Muscle of arm (tissue), 14 donors: ENCODE results near the gene CUZD1. TPM values are rescaled to one million over a fixed set of nuclear protein-coding genes. Genes with fewer than 3 reads are reported as not detected.
"Not testable (repeated sequence)": the region's sequence is repeated elsewhere in the genome, so short reads cannot be mapped to it uniquely, and the experiment has no call there.

Source experiments
- DNase-seq: peaks from one replicate; pipeline ENCODE4 v3.0.0-alpha.2; 2013
- long read RNA-seq, 11 donors: transcript quantifications; one replicate each; lab custom pipeline, GENCODE V29; 2026
- polyA plus RNA-seq, 12 donors: library from polyadenylated mRNA; unstranded; fragments of 120-200 nt; gene quantifications; one replicate each; pipeline ENCODE4 v1.2.1, GENCODE V29; 2013; ENCODE audit not compliant: insufficient read length in 12 of 12

The CUZD1 gene
- polyA plus RNA-seq: 1 to 10 TPM in 9 of 12 donors, under 1 TPM in 1, not detected in 2; 0.82 to 2.0 (median 1.3) TPM
- long read RNA-seq, donor 1: 0 reads
- long read RNA-seq, donor 2: 0 reads
- long read RNA-seq, donor 3, partial matches to known transcripts: 0 of 1 reads
- long read RNA-seq, donor 3, other reads (novel, unspliced or antisense): 0 of 1 reads
- long read RNA-seq, donor 4: 0 reads
- long read RNA-seq, donor 5: 0 reads
- long read RNA-seq, donor 6: 0 reads
- long read RNA-seq, donor 7: 0 reads
- long read RNA-seq, donor 8: 0 reads
- long read RNA-seq, donor 9: 0 reads
- long read RNA-seq, donor 10: 0 reads
- long read RNA-seq, donor 11: 0 reads

GRCh38 chr10:122845783-122846332 lies at the start of gene CUZD1:
Gene CUZD1 (minus strand): TSS chr10:122845857. CDS start chr10:122845843, 14 bp downstream.
- DNase-seq: no peak

GRCh38 chr10:122894261-122894944 lies 48.7 kb upstream of the CUZD1 start:
- DNase-seq: no peak

- no peak for DNase-seq
Observed at GRCh38 chr10:122884166-122884565, 38.5 kb upstream of the CUZD1 start.

- no peak for DNase-seq
Observed at GRCh38 chr10:122882766-122883165, 37.1 kb upstream of the CUZD1 start.

- peak; percentile 97 for DNase-seq
Observed at GRCh38 chr10:122879339-122880273, 33.9 kb upstream of the CUZD1 start, which contains the start of gene FAM24B. Gene FAM24B (minus strand): TSS chr10:122879581. CDS start chr10:122850515, 29,066 bp downstream.

- peak; percentile 0 for DNase-seq
Observed at GRCh38 chr10:122878799-122879338, 33.2 kb upstream of the CUZD1 start.

- no peak for DNase-seq
Observed at GRCh38 chr10:122877264-122877663, 31.6 kb upstream of the CUZD1 start.

- no peak for DNase-seq
Observed at GRCh38 chr10:122876467-122876855, 30.8 kb upstream of the CUZD1 start.

GRCh38 chr10:122875843-122876466 lies 30.3 kb upstream of the CUZD1 start:
- no peak for DNase-seq

- not testable (repeated sequence) for DNase-seq
Observed at GRCh38 chr10:122871947-122872346, 26.3 kb upstream of the CUZD1 start.

- not testable (repeated sequence) for DNase-seq
Observed at GRCh38 chr10:122868768-122869167, 23.1 kb upstream of the CUZD1 start.

GRCh38 chr10:122866757-122867482 lies 21.3 kb upstream of the CUZD1 start:
- not testable (repeated sequence) for DNase-seq

GRCh38 chr10:122864901-122865300 lies 19.2 kb upstream of the CUZD1 start:
- no peak for DNase-seq

- no peak for DNase-seq
Observed at GRCh38 chr10:122864194-122864592, 18.5 kb upstream of the CUZD1 start.

GRCh38 chr10:122863216-122864193 lies 17.8 kb upstream of the CUZD1 start:
- no peak for DNase-seq

GRCh38 chr10:122861711-122862161 lies 16.1 kb upstream of the CUZD1 start:
- DNase-seq: no peak

GRCh38 chr10:122859527-122859926 lies 13.9 kb upstream of the CUZD1 start:
- no peak for DNase-seq

- not testable (repeated sequence) for DNase-seq
Observed at GRCh38 chr10:122858042-122858441, 12.4 kb upstream of the CUZD1 start.

- no peak for DNase-seq
Observed at GRCh38 chr10:122856902-122857301, 11.2 kb upstream of the CUZD1 start.
